ENCODE data around the gene SUSD3. TPM values are rescaled to one million over a fixed set of nuclear protein-coding genes. Genes with fewer than 3 reads are reported as not detected.
A peak's percentile ranks its signal among the peaks of the same experiment; 100 is the strongest.
"Not testable (repeated sequence)": the region's sequence is repeated elsewhere in the genome, so short reads cannot be mapped to it uniquely, and the experiment has no call there.

SUSD3 gene
- polyA plus RNA-seq, 1 donor from 2014 or later = 96.3 TPM

GRCh38 chr9:93095205-93096130 is 37.0 kb downstream of the SUSD3 start:
- H3K27me3 Mint-ChIP-seq = no peaks in the 10 kb centered on the region
- H3K27ac Mint-ChIP-seq = peak overlapping the region; percentile 97 to 100 (median 99)
- H3K4me3 Mint-ChIP-seq = peak overlapping the region; percentile 87 to 96 (median 93)
- peaks cover 47 to 58% (median 54%) of the 10 kb centered on the region in 3 donors for H3K4me1 Mint-ChIP-seq
- H3K9me3 Mint-ChIP-seq = no peaks in the 10 kb centered on the region
- H3K36me3 Mint-ChIP-seq = peaks cover 3% of the 10 kb centered on the region

GRCh38 chr9:93096131-93096802 is 37.8 kb downstream of the SUSD3 start, which contains the start of gene CARD19:
CARD19 (plus strand) TSS chr9:93096217; CDS start chr9:93096346, 129 bp downstream.
- H3K4me3 Mint-ChIP-seq = peak within 1 kb of the TSS; percentile 87 to 96 (median 93)
- peak within 1 kb of the TSS; percentile 97 to 100 (median 99) for H3K27ac Mint-ChIP-seq
- H3K4me1 Mint-ChIP-seq = peaks cover 48 to 56% (median 49%) of the 10 kb centered on the region in 3 donors
- no peaks in the 10 kb centered on the region for H3K27me3 Mint-ChIP-seq
- H3K9me3 Mint-ChIP-seq = no peaks in the 10 kb centered on the region
- H3K36me3 Mint-ChIP-seq = peaks cover 6% of the 10 kb centered on the region

GRCh38 chr9:93096811-93097382 is 38.4 kb downstream of the SUSD3 start:
- Mint-ChIP-seq H3K4me1 (peaks cover 43 to 51% (median 49%) of the 10 kb centered on the region in 3 donors), H3K27ac (peak overlapping the region; percentile 23 to 97 (median 84)), H3K36me3 (peaks cover 6% of the 10 kb centered on the region), H3K4me3 (peak overlapping the region; percentile 84 to 92 (median 90)), H3K9me3 (no peaks in the 10 kb centered on the region), H3K27me3 (no peaks in the 10 kb centered on the region)

DNA sequence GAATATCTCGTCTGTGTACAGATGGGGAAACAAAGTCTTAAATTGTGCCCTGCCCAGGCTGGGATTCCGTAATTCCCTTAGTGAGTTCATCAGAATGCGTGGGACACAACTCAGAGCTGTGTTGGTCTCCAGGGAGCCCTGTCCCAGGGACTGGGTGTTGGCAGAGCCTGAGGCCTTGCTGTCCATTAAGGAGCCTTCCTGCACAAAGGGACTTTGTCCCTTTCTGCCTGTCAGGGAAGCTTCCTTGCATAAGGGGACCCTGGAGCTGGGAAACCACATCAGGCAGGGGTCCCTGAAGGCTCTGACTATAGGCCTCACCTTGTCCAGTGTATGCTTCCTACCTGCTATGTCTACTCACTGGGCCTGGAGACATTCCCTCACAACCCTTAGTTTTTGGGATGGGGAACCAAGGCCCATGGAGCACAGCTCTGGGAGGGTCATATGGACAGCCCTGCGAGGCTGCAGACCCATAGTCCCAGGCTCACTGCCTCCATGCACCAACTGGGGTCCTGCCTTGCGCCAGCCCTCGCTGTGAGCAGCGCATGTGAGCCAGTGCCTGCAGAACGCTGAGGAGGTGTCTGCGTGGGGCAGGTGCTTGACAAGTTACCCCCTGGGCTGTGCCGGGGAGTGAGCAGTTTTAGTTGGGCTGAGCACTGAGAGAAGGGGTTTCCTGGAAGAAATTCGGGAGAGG is 39.2 kb downstream of the SUSD3 start:
- no peaks in the 10 kb centered on the region for H3K9me3 Mint-ChIP-seq
- peak overlapping the region; percentile 84 to 92 (median 90) for H3K4me3 Mint-ChIP-seq
- H3K27me3 Mint-ChIP-seq = no peaks in the 10 kb centered on the region
- H3K4me1 Mint-ChIP-seq = peaks cover 35 to 46% (median 41%) of the 10 kb centered on the region in 3 donors
- peaks cover 6% of the 10 kb centered on the region for H3K36me3 Mint-ChIP-seq
- peak overlapping the region; percentile 75 to 97 (median 84) for H3K27ac Mint-ChIP-seq

GRCh38 chr9:93098236-93098946 is 39.9 kb downstream of the SUSD3 start:
- Mint-ChIP-seq H3K36me3 (peaks cover 6% of the 10 kb centered on the region), H3K4me3 (peak overlapping the region; percentile 39 to 84 (median 64)), H3K27ac (peak overlapping the region; percentile 30 to 75 (median 51)), H3K27me3 (no peaks in the 10 kb centered on the region), H3K4me1 (peaks cover 28 to 38% (median 34%) of the 10 kb centered on the region in 3 donors), H3K9me3 (peaks cover 0 to under 1% (median under 1%) of the 10 kb centered on the region in 3 donors)

- peak overlapping the region in 2 of 4 donors; percentile 66 to 73 for H3K4me3 Mint-ChIP-seq
- H3K27me3 Mint-ChIP-seq = no peaks in the 10 kb centered on the region
- no peak overlapping the region for H3K27ac Mint-ChIP-seq
- peaks cover 17 to 26% (median 24%) of the 10 kb centered on the region in 3 donors for H3K4me1 Mint-ChIP-seq
- H3K9me3 Mint-ChIP-seq = peaks cover 2 to 7% (median 3%) of the 10 kb centered on the region in 3 donors
- H3K36me3 Mint-ChIP-seq = peaks cover 11% of the 10 kb centered on the region
Observed at GRCh38 chr9:93099551-93100275, 41.2 kb downstream of the SUSD3 start.

- peaks cover 14 to 24% (median 22%) of the 10 kb centered on the region in 3 donors for H3K4me1 Mint-ChIP-seq
- peak overlapping the region in 2 of 3 donors; percentile 30 to 87 for H3K27ac Mint-ChIP-seq
- H3K36me3 Mint-ChIP-seq = peaks cover 12% of the 10 kb centered on the region
- peaks cover 2 to 10% (median 4%) of the 10 kb centered on the region in 3 donors for H3K9me3 Mint-ChIP-seq
- H3K27me3 Mint-ChIP-seq = no peaks in the 10 kb centered on the region
- peak overlapping the region in 1 of 4 donors; percentile 53 for H3K4me3 Mint-ChIP-seq
Observed at GRCh38 chr9:93100276-93100636, 41.8 kb downstream of the SUSD3 start.

DNA sequence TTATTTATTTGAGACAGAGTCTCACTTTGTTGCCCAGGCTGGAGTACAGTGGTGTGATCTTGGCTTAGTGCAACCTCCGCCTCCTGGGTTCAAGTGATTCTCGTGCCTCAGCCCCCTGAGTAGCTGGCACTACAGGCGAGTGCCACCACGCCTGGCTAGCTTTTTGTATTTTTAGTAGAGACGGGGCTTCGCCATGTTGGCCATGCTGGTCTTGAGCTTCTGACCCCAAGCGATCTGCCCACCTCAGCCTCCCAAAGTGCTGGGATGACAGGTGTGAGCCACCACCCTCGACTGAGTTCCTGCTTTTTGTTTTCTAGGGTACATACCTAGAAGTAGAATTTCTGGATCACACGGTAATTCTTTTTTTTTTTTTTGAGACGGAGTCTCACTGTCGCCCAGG is 42.6 kb downstream of the SUSD3 start:
- H3K4me3 Mint-ChIP-seq, H3K9me3 Mint-ChIP-seq, H3K27me3 Mint-ChIP-seq, H3K27ac Mint-ChIP-seq: not testable (repeated sequence)
- H3K4me1 Mint-ChIP-seq = peaks cover 21 to 26% (median 24%) of the 10 kb centered on the region in 3 donors
- peaks cover 12% of the 10 kb centered on the region for H3K36me3 Mint-ChIP-seq

DNA sequence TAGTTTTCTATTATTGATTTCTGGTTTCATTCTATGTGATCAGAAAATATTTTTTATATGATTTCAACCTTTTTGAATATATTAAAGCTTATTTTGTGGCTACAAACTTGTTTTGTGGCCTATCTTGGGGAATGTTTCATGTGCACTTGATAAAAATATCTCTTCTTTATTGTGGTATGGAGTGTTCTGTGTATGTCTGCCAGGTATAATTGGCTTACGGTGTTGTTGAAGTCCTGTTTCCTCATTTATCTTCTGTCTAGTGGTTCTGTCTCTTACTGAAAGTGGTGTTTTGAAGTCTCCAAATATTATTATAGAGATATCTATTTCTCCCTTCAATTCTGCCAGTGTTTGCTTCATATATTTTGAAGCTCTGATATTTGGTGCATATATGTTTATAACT is 47.1 kb downstream of the SUSD3 start:
- Mint-ChIP-seq H3K27me3 (peaks cover 2% of the 10 kb centered on the region), H3K4me3 (peak overlapping the region in 1 of 4 donors; percentile 75), H3K27ac (no peak overlapping the region), H3K9me3 (peaks cover 4 to 10% (median 4%) of the 10 kb centered on the region in 3 donors), H3K4me1 (peaks cover 10 to 16% (median 13%) of the 10 kb centered on the region in 3 donors), H3K36me3 (peaks cover 8% of the 10 kb centered on the region)

DNA sequence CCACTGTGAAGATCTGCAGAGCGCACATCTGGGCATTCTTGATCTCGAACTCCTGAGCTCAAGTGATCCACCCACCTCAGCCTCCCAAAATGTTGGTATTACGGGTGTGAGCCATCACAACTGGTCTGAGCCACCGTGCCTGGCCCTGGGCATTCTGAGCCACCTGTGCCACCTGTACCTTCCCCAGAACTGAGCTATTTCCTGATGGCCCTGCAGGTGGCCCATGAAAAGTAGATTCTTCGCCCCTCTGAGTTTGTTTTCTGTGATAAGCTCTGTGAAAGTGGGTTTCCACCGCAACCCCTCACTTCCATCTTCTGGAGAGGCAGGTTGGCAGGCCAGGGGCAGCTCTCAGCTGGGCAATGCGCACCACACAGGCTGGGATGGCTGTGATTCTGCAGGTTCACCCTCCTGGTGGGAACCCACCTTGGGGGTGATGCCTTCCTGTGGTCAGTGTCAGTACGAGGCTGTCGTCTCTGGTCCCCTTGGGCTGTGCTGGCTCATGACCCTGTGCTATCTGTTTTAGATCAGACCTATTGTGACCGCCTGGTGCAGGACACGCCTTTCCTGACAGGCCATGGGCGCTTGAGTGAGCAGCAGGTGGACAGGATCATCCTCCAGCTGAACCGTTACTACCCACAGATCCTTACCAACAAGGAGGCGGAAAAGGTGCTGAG is 48.8 kb downstream of the SUSD3 start:
- H3K4me1 Mint-ChIP-seq = peaks cover 10 to 19% (median 13%) of the 10 kb centered on the region in 3 donors
- H3K4me3 Mint-ChIP-seq = no peak overlapping the region
- H3K27me3 Mint-ChIP-seq = peaks cover 2% of the 10 kb centered on the region
- peak overlapping the region in 1 of 3 donors; percentile 47 for H3K27ac Mint-ChIP-seq
- H3K36me3 Mint-ChIP-seq = peaks cover 9% of the 10 kb centered on the region
- peaks cover 4 to 10% (median 4%) of the 10 kb centered on the region in 3 donors for H3K9me3 Mint-ChIP-seq

GRCh38 chr9:93107825-93108161 is 49.3 kb downstream of the SUSD3 start:
- H3K4me1 Mint-ChIP-seq = peaks cover 10 to 19% (median 13%) of the 10 kb centered on the region in 3 donors
- H3K9me3 Mint-ChIP-seq = peaks cover 4 to 10% (median 4%) of the 10 kb centered on the region in 3 donors
- H3K27me3 Mint-ChIP-seq = peaks cover 2% of the 10 kb centered on the region
- peak overlapping the region in 1 of 4 donors; percentile 63 for H3K4me3 Mint-ChIP-seq
- peaks cover 9% of the 10 kb centered on the region for H3K36me3 Mint-ChIP-seq
- peak overlapping the region in 1 of 3 donors; percentile 47 for H3K27ac Mint-ChIP-seq

GRCh38 chr9:93108291-93109041 is 50.0 kb downstream of the SUSD3 start:
- no peak overlapping the region for H3K27ac Mint-ChIP-seq
- peak overlapping the region in 2 of 4 donors; percentile 52 to 67 for H3K4me3 Mint-ChIP-seq
- peaks cover 9% of the 10 kb centered on the region for H3K36me3 Mint-ChIP-seq
- peaks cover 2% of the 10 kb centered on the region for H3K27me3 Mint-ChIP-seq
- peaks cover 3 to 8% (median 3%) of the 10 kb centered on the region in 3 donors for H3K9me3 Mint-ChIP-seq
- H3K4me1 Mint-ChIP-seq = peaks cover 10 to 19% (median 13%) of the 10 kb centered on the region in 3 donors

Measured in IgD-negative memory B cell (primary cell).